Glomerular endothelial cell (primary cell): ENCODE measurements around the gene PTPRN2. TPM values are rescaled to one million over a fixed set of nuclear protein-coding genes. Genes with fewer than 3 reads are reported as not detected.
"Not testable (repeated sequence)": the region's sequence is repeated elsewhere in the genome, so short reads cannot be mapped to it uniquely, and the experiment has no call there.

ENCODE experiments used
- DNase-seq: peaks from one replicate; pipeline ENCODE4 v3.0.0-alpha.2; 2011; ENCODE audit warnings: low read depth, low spot score; ENCODE audit errors: extremely low read depth
- total RNA-seq: library from RNA; depleted of rRNA; stranded (reverse); fragments of >200 nt; gene quantifications from 2 replicates; pipeline ENCODE4 v1.2.3, GENCODE V29; 2015

PTPRN2 gene
- total RNA-seq, 1 donor from 2014 or later, result 10.0 TPM

- no peak for DNase-seq
Observed at GRCh38 chr7:158176561-158177173, 411.0 kb downstream of the PTPRN2 start.

- no peak for DNase-seq
Observed at GRCh38 chr7:158175779-158176178, 411.8 kb downstream of the PTPRN2 start.

GRCh38 chr7:158174947-158175346 is 412.7 kb downstream of the PTPRN2 start:
- DNase-seq, result no peak

GRCh38 chr7:158167373-158167772 is 420.2 kb downstream of the PTPRN2 start:
- no peak for DNase-seq

- no peak for DNase-seq
Observed at GRCh38 chr7:158166386-158167340, 421.0 kb downstream of the PTPRN2 start.

- no peak for DNase-seq
Observed at GRCh38 chr7:158165711-158166110, 421.9 kb downstream of the PTPRN2 start.

- no peak for DNase-seq
Observed at GRCh38 chr7:158164101-158165095, 423.2 kb downstream of the PTPRN2 start.

GRCh38 chr7:158161194-158161593 is 426.4 kb downstream of the PTPRN2 start:
- DNase-seq, result no peak

GRCh38 chr7:158160199-158160598 is 427.4 kb downstream of the PTPRN2 start:
- DNase-seq, result no peak

- DNase-seq, result no peak
Observed at GRCh38 chr7:158157460-158157859, 430.2 kb downstream of the PTPRN2 start.

GRCh38 chr7:158151273-158151672 is 436.4 kb downstream of the PTPRN2 start:
- DNase-seq, result not testable (repeated sequence)

- DNase-seq, result no peak
Observed at GRCh38 chr7:158150234-158150633, 437.4 kb downstream of the PTPRN2 start.

GRCh38 chr7:158147431-158147830 is 440.2 kb downstream of the PTPRN2 start:
- not testable (repeated sequence) for DNase-seq

- no peak for DNase-seq
Observed at GRCh38 chr7:158145370-158145769, 442.3 kb downstream of the PTPRN2 start.

GRCh38 chr7:158143196-158144120 is 444.2 kb downstream of the PTPRN2 start:
- DNase-seq, result no peak

- no peak for DNase-seq
Observed at GRCh38 chr7:158142657-158143056, 445.0 kb downstream of the PTPRN2 start.

- no peak for DNase-seq
Observed at GRCh38 chr7:158141806-158142518, 445.7 kb downstream of the PTPRN2 start.

- DNase-seq, result no peak
Observed at GRCh38 chr7:158141221-158141582, 446.4 kb downstream of the PTPRN2 start.
